ENCODE measurements around the gene EYA3. TPM values are rescaled to one million over a fixed set of nuclear protein-coding genes. Genes with fewer than 3 reads are reported as not detected.

The EYA3 gene
- total and polyA plus RNA-seq, 2 of the 4 experiments (the other 2 are of a cell fraction): 9.1 to 17.6 TPM

DNA sequence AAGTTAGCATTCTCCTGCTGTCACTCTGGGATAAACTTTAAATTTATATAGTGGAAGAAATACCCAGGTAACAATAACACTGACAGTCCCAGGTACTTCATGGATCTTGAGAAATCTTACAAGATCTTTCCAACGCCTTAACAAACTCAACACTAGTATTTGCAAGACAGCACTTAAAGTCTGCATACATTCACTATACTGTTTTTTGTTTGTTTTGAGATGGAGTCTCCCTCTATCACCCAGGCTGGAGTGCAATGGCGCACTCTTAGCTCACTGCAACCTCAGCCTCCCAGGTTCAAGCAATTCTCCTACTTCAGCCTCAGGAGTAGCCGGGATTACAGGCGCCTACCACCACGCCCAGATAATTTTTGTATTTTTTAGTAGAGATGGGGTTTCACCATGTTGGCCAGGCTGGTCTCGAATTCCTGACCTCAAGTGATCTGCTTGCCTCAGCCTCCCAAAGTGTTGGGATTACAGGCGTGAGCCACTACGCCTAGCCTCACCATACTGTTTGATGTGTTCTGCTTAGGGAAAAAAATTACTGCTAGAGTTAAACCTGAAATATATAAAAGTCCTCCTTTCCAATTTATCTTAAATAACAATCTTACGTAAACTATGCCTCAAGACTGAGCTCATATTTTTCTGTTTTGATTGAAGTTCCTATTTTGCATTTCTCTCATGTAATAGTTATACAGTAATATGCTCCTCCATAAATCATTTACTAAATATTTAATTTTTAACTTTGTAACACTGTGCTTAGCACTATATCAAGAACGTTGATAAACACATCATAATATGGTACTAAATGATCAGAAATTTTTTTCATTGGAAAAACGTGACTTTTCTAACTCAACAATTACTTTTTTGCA is 17.5 kb downstream of the EYA3 start:
- WGBS, 2 experiments (ENCODE audit: extremely low coverage in 2 of 2, insufficient read length in 1 of 2): no CpG with 5 or more reads among the region's 11 CpGs
- no peak overlapping the region for H3K9ac ChIP-seq (ENCODE audit: low read depth, low read length)
- H4K8ac ChIP-seq (ENCODE audit: low read depth in 2 of 2, low read length in 2 of 2): no peak overlapping the region
- DNase-seq: no peak
- ChIA-PET CTCF (no interaction called here), POLR2A (ENCODE audit: unreplicated experiment) (no interaction called here)
- no peak overlapping the region for H3K56ac ChIP-seq (ENCODE audit: extremely low read depth, insufficient read depth, low read length)
- H2BK20ac ChIP-seq (ENCODE audit: low read depth, low read length): no peak overlapping the region
- no peak overlapping the region for H3K14ac ChIP-seq (replicated peaks; ENCODE audit: low read depth, low read length)
- no peak overlapping the region for H3K4me3 ChIP-seq (ENCODE audit: insufficient read depth, low read depth, low read length)
- H3K4me1 ChIP-seq (ENCODE audit: control insufficient read depth, insufficient read depth, low read length): peaks cover 9% of the 10 kb centered on the region
- H3K27me3 ChIP-seq (ENCODE audit: control insufficient read depth, insufficient read depth, low read length): no peaks in the 10 kb centered on the region
- no peak overlapping the region for H3K23ac ChIP-seq (ENCODE audit: low read depth, low read length)
- H2BK120ac ChIP-seq (ENCODE audit: low read depth, low read length): no peak overlapping the region
- H2AK5ac ChIP-seq (ENCODE audit: low read depth, low read length): no peak overlapping the region
- no TSS peak for BruUV-seq (replicated peaks)
- dilution Hi-C loops (cut with HindIII; ENCODE audit: low sequenced_read_pairs, unreplicated experiment): no loop called here
- TF ChIP-seq, protein P1, sequence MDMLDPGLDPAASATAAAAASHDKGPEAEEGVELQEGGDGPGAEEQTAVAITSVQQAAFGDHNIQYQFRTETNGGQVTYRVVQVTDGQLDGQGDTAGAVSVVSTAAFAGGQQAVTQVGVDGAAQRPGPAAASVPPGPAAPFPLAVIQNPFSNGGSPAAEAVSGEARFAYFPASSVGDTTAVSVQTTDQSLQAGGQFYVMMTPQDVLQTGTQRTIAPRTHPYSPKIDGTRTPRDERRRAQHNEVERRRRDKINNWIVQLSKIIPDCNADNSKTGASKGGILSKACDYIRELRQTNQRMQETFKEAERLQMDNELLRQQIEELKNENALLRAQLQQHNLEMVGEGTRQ (IDR thresholded peaks at IDR 0.05; ENCODE audit: low read depth, low read length): no peak
- no peak for TF ChIP-seq SMC3 (IDR thresholded peaks at IDR 0.05; ENCODE audit: low read depth, low read length)
- no peak for TF ChIP-seq BHLHE40 (IDR thresholded peaks at IDR 0.05; ENCODE audit: low read depth, low read length)
- no peak for TF ChIP-seq MAFK (IDR thresholded peaks at IDR 0.05; ENCODE audit: low read depth, low read length)
- no peak for TF ChIP-seq CEBPB (IDR thresholded peaks at IDR 0.05; ENCODE audit: low read depth, low read length)
- no peak overlapping the region for H2BK5ac ChIP-seq (ENCODE audit: low read depth, low read length, poor library complexity, severe bottlenecking)
- no peak overlapping the region for H4K91ac ChIP-seq (ENCODE audit: insufficient read depth, low read depth, low read length)
- no peak overlapping the region for H3K4ac ChIP-seq (ENCODE audit: low read depth, low read length)
- no peak for ATAC-seq (ENCODE audit: low read depth)
- no peak overlapping the region for H4K5ac ChIP-seq (ENCODE audit: low read depth, low read length)
- no peak overlapping the region for H2AFZ ChIP-seq (replicated peaks; ENCODE audit: low read length, poor library complexity)
- peaks cover 18% of the 10 kb centered on the region; the same call in 1 of the 2 replicates for H4K20me1 ChIP-seq (ENCODE audit: insufficient read depth, low read length)
- no peak overlapping the region for H2BK15ac ChIP-seq (ENCODE audit: low read depth, low read length)
- no peak overlapping the region for H3K4me2 ChIP-seq (ENCODE audit: low read depth, low read length)
- peaks cover 3% of the 10 kb centered on the region; the same call in 1 of the 2 replicates for H3K36me3 ChIP-seq (ENCODE audit: control insufficient read depth, insufficient read depth, low read length)
- no peaks in the 10 kb centered on the region for H3K9me1 ChIP-seq (ENCODE audit: insufficient read depth, low read length)
- H3K27ac ChIP-seq (ENCODE audit: insufficient read depth, low read length): no peak overlapping the region
- intact Hi-C loops (cut with micrococcal nuclease): loop anchor here (5.0 kb wide), 1 partner anchor 34 kb away; no protein-coding TSS in a partner anchor
- H3K9me3 ChIP-seq (ENCODE audit: control insufficient read depth, insufficient read depth, low read length): no peaks in the 10 kb centered on the region
- no peak overlapping the region for H2AK9ac ChIP-seq (replicated peaks; ENCODE audit: low read depth, low read length, poor library complexity)
- no peak overlapping the region for H3K18ac ChIP-seq (ENCODE audit: low read depth, low read length)
- in situ Hi-C loops (cut with MboI; ENCODE audit: low sequenced_read_pairs): no loop called here
- peaks cover 13 to 52% of the 10 kb centered on the region in 2 experiments for H3K79me1 ChIP-seq (ENCODE audit: low read depth in 1 of 2, low read length in 2 of 2)

Measured in IMR-90 (cell line).